A673 (cell line): Measurements from ENCODE around the gene HMX1. TPM values are rescaled to one million over a fixed set of nuclear protein-coding genes. Genes with fewer than 3 reads are reported as not detected.

ENCODE experiments used
- BruUV-seq: library from RNA; stranded (reverse); fragments of 400-500 nt; replicated peaks from 2 replicates; lab custom pipeline; 2021; lab: Mats Ljungman, UMichigan
- CTCF ChIA-PET: fragments of 300-600 bp; sonication (Branson Sonifier 250); formaldehyde crosslinking; loops from one replicate; lab custom pipeline; 2022; ENCODE audit warnings: antibody characterized with exemption; lab: Charles Lee
- POLR2A ChIA-PET: fragments of 300-600 bp; sonication (Branson Sonifier 250); formaldehyde crosslinking; loops from one replicate; lab custom pipeline; 2022; ENCODE audit warnings: antibody characterized with exemption; ENCODE audit not compliant: low non-redundant PET; lab: Charles Lee
- DNase-seq: peaks from one replicate; pipeline ENCODE4 v3.0.0-alpha.2; 2015; ENCODE audit warnings: low spot score
- H3K27ac ChIP-seq: fragments of 200-600 bp; sonication (generic); 2 replicates; pipeline ENCODE4 v1.5.1; 2016; ENCODE audit warnings: mixed run types, low read depth, mild to moderate bottlenecking, mixed read lengths, antibody characterized with exemption, low read length; ENCODE audit not compliant: poor library complexity, severe bottlenecking
- H3K27me3 ChIP-seq: fragments of 200-600 bp; sonication (generic); replicated peaks from 2 replicates; pipeline ENCODE4 v1.6.1; 2017; ENCODE audit warnings: mixed run types, low read depth, mild to moderate bottlenecking, mixed read lengths, antibody characterized with exemption, low read length; ENCODE audit not compliant: insufficient read depth, poor library complexity
- H3K36me3 ChIP-seq: fragments of 200-600 bp; sonication (generic); 2 replicates; pipeline ENCODE4 v1.6.1; 2016; ENCODE audit warnings: mixed run types, mild to moderate bottlenecking, mixed read lengths, antibody characterized with exemption, low read length; ENCODE audit not compliant: insufficient read depth, poor library complexity, severe bottlenecking
- H3K4me1 ChIP-seq: fragments of 200-600 bp; sonication (generic); 2 replicates; pipeline ENCODE4 v1.6.1; 2017; ENCODE audit warnings: mixed run types, mild to moderate bottlenecking, mixed read lengths, antibody characterized with exemption, low read length; ENCODE audit not compliant: insufficient read depth, poor library complexity, severe bottlenecking
- H3K4me3 ChIP-seq: fragments of 200-600 bp; sonication (generic); 2 replicates; pipeline ENCODE4 v1.5.1; 2016; ENCODE audit warnings: low read depth, mixed run types, mild to moderate bottlenecking, mixed read lengths, low read length; ENCODE audit not compliant: poor library complexity, severe bottlenecking
- H3K9me3 ChIP-seq: fragments of 200-600 bp; sonication (generic); 2 replicates; pipeline ENCODE4 v1.6.1; 2016; ENCODE audit warnings: mixed run types, low read depth, mild to moderate bottlenecking, mixed read lengths, antibody characterized with exemption, low read length; ENCODE audit not compliant: poor library complexity, severe bottlenecking
- EZH2 ChIP-seq: fragments of 200-600 bp; sonication (generic); IDR thresholded peaks from 2 replicates; pipeline ENCODE4 v1.6.1; 2017; ENCODE audit warnings: borderline replicate concordance, low read depth, mild to moderate bottlenecking, mixed read lengths, antibody characterized with exemption, low read length; ENCODE audit not compliant: poor library complexity, severe bottlenecking
- intact Hi-C: fragments of 100-400 bp; cut with micrococcal nuclease; formaldehyde crosslinking; loops from one replicate; pipeline ENCODE4 v1.10.0; 2022; ENCODE audit not compliant: unreplicated experiment
- total RNA-seq: library from RNA; stranded (reverse); gene quantifications from 2 replicates; pipeline ENCODE4 v1.2.3, GENCODE V29; 2021
- TF ChIP-seq, protein P1 (sequence below): fragments of 300-800, 200-600 bp; sonication (generic); conservative IDR thresholded peaks from 2 replicates; pipeline ENCODE4 v1.5.1; 2017; ENCODE audit warnings: low read depth, mild to moderate bottlenecking, antibody characterized with exemption, low read length, moderate library complexity, mixed read lengths

Gene HMX1
- total RNA-seq, 1 experiment from 2014 or later = 0.26 TPM

DNA sequence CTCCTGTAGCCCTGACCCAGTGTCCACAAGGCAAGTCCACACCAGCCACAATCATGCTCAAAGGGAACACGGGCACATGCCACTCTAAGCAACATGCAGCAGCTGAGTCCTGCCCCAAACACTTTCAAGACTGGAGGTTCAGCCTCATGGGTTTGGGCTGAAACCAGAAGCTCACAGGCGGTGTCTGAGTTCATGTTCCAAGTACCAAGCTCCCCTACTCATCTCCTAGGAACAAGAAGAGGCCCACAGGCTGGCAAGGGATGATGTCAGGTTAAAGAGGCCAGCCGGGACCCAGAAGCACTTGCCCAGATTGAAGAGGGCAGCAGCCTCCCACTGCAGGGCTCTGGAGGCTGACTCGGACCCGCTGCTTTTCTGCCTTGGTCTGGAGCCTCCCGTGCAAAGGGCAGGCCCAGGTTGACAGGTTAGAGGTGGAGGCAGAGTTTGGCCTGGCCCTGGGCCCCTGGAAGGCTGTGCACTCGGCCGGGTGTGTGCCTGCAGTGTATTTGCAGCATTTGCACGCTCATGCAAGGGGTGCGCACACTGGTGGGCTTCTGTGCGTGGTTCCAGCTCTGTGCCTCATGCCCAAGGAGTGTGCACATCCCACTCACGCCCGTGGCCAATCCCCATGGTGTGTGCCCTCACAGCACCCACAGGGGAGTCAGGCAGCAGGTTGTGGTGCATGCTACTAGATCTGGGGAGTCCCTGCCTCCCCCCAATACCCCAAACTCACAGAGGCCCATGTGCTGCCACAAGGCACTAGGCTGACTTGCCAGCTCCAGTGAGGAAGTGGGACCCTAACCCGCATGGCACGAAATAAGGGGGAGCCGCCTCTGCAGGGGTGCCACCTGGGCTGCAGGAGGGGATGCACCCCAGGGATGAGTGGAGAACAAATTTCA is 2.4 kb downstream of the HMX1 start:
- no TSS peak for BruUV-seq
- CTCF ChIA-PET = no interaction called here
- Histone ChIP-seq H3K4me1 (no peaks in the 10 kb centered on the region), H3K4me3 (no peak overlapping the region), H3K27ac (no peak overlapping the region), H3K27me3 (peaks cover 95% of the 10 kb centered on the region), H3K36me3 (no peaks in the 10 kb centered on the region), H3K9me3 (no peaks in the 10 kb centered on the region)
- POLR2A ChIA-PET = no interaction called here
- no peak for DNase-seq
- intact Hi-C loops = no loop called here
- TF ChIP-seq, protein P1, sequence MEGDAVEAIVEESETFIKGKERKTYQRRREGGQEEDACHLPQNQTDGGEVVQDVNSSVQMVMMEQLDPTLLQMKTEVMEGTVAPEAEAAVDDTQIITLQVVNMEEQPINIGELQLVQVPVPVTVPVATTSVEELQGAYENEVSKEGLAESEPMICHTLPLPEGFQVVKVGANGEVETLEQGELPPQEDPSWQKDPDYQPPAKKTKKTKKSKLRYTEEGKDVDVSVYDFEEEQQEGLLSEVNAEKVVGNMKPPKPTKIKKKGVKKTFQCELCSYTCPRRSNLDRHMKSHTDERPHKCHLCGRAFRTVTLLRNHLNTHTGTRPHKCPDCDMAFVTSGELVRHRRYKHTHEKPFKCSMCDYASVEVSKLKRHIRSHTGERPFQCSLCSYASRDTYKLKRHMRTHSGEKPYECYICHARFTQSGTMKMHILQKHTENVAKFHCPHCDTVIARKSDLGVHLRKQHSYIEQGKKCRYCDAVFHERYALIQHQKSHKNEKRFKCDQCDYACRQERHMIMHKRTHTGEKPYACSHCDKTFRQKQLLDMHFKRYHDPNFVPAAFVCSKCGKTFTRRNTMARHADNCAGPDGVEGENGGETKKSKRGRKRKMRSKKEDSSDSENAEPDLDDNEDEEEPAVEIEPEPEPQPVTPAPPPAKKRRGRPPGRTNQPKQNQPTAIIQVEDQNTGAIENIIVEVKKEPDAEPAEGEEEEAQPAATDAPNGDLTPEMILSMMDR = no peak
- TF ChIP-seq EZH2 = peak; percentile 21

DNA sequence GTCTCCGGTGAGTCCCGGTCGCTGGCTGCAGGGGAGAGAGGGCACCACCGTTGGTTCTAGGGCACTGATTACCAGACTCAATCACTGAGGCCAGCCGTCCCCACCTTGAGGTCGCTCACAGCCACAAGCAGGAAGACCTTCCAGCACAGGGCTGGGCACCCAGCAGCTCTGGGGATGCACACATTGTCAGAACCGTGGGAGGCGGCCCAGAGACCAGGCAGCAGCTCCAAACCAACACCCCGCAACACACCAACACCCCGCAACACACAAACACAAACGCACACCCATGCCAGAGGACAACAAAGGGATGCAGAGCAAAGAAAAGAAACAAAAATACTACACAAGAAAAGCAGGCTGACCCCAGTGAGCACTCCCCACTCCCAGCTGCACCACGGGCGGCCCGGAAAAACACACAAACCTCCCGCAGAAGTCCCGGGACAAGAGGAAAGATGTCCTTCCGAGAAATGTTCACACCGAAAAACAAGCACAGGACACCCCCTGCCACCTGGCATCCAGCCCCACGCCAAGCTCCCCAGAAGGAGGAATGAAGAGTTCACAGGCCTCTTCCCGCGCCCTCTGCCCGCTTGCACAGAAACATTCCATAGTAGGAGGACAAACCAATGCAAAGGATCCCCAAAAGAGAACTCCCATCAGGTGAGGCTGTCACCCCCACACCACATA is 3.2 kb downstream of the HMX1 start:
- ChIA-PET CTCF (no interaction called here), POLR2A (no interaction called here)
- DNase-seq = no peak
- no peaks in the 10 kb centered on the region for H3K36me3 ChIP-seq
- H3K27me3 ChIP-seq = peaks cover 95% of the 10 kb centered on the region
- no TSS peak for BruUV-seq
- no peak overlapping the region for H3K27ac ChIP-seq
- H3K4me1 ChIP-seq = no peaks in the 10 kb centered on the region
- TF ChIP-seq, protein P1 = no peak
- peak; percentile 28 for TF ChIP-seq EZH2
- H3K9me3 ChIP-seq = no peaks in the 10 kb centered on the region
- no peak overlapping the region for H3K4me3 ChIP-seq
- intact Hi-C loops = no loop called here

DNA sequence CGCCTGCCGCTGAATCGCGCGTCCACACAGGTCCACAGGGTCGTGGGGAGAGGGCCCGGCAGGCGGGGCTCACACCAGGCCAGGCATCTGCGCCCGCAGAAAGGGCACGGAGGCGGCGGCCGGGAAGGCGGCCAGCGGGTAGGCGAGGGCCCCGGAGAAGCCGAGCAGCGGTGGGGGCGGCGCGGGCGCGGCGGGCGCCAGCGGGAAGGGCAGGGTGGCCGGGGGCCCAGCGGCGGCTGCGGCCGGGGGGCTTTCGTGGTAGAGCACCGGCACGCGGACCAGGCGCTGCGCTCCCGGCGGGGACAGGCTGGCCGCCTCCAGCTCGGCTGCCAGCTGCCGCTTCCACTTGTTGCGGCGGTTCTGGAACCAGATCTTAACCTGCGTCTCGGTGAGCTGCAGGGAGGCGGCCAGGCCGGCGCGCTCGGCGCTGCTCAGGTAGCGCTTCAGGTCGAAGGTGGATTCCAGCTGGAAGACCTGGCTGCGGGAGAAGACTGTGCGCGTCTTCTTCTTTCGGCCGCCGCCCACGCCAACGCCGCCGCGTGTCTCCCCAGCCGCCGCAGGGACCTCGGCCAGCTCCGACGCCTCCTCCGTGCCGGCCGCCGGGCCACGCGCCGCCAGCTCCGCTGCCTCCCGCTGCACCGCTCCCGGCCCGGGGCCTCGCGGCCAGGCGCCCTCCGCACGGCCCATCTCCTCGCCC is 3.9 kb downstream of the HMX1 start:
- H3K27ac ChIP-seq = no peak overlapping the region
- no peaks in the 10 kb centered on the region for H3K9me3 ChIP-seq
- no TSS peak for BruUV-seq
- H3K4me3 ChIP-seq = no peak overlapping the region
- H3K36me3 ChIP-seq = no peaks in the 10 kb centered on the region
- ChIA-PET CTCF (no interaction called here), POLR2A (no interaction called here)
- no peaks in the 10 kb centered on the region for H3K4me1 ChIP-seq
- intact Hi-C loops = no loop called here
- TF ChIP-seq, protein P1 = no peak
- no peak for TF ChIP-seq EZH2
- no peak for DNase-seq
- peaks cover 95% of the 10 kb centered on the region for H3K27me3 ChIP-seq
